ENCODE results near the gene HKDC1.
"Not testable (repeated sequence)": the region's sequence is repeated elsewhere in the genome, so short reads cannot be mapped to it uniquely, and the experiment has no call there.

The HKDC1 gene

GRCh38 chr10:69220041-69220451, at the start of gene HKDC1:
Gene HKDC1, plus strand, starts transcription at chr10:69220332. Its CDS starts 104 bp downstream, at chr10:69220436.
- Histone ChIP-seq H3K27me3 (no peaks in the 10 kb centered on the region), H3K9ac (no peak within 1 kb of the TSS), H4K20me1 (no peaks in the 10 kb centered on the region), H3K36me3 (no peaks in the 10 kb centered on the region), H3K9me3 (replicated peaks in 1 of 11) (peaks cover 0 to 2% (median 0%) of the 10 kb centered on the region in 11 experiments; a peak in 2 of 22 replicates), H3K27ac (no peak within 1 kb of the TSS), H3K4me3 (no peak within 1 kb of the TSS), H3K4me2 (no peak within 1 kb of the TSS), H3K4me1 (peaks cover 26 to 45% (median 32%) of the 10 kb centered on the region in 10 experiments)
- TF ChIP-seq Cebpa-rat (IDR thresholded peaks at IDR 0.05), result no peak

- no peaks in the 10 kb centered on the region for H3K4me1 ChIP-seq
- TF ChIP-seq Cebpa-rat (IDR thresholded peaks at IDR 0.05), result no peak
- no peak overlapping the region for H3K4me2 ChIP-seq
- H3K4me3 ChIP-seq, result no peak overlapping the region
- H3K27me3 ChIP-seq, result no peaks in the 10 kb centered on the region
- H4K20me1 ChIP-seq, result peaks cover 0 to 8% (median 0%) of the 10 kb centered on the region in 11 experiments; a peak in 2 of 22 replicates
- H3K9ac ChIP-seq, result no peak overlapping the region
- H3K9me3 ChIP-seq (replicated peaks in 1 of 11), result no peaks in the 10 kb centered on the region; a peak in 1 of 22 replicates
- H3K36me3 ChIP-seq, result peaks cover 62 to 70% (median 67%) of the 10 kb centered on the region in 11 experiments
- no peak overlapping the region for H3K27ac ChIP-seq
These were observed 47.7 kb upstream of the HKDC1 start for GRCh38 chr10:69172241-69172982.

GRCh38 chr10:69175326-69175725, 44.8 kb upstream of the HKDC1 start:
- not testable (repeated sequence) for H3K27ac ChIP-seq; H3K27me3 ChIP-seq; H3K4me1 ChIP-seq; H3K4me2 ChIP-seq; H3K9ac ChIP-seq; H3K4me3 ChIP-seq; H4K20me1 ChIP-seq; H3K9me3 ChIP-seq (replicated peaks in 1 of 11)
- peaks cover 33 to 42% (median 38%) of the 10 kb centered on the region in 11 experiments for H3K36me3 ChIP-seq

GRCh38 chr10:69176823-69177222, 43.3 kb upstream of the HKDC1 start:
- no peak for TF ChIP-seq Cebpa-rat (IDR thresholded peaks at IDR 0.05)
- Histone ChIP-seq H3K4me2 (no peak overlapping the region), H3K36me3 (peaks cover 18 to 27% (median 23%) of the 10 kb centered on the region in 11 experiments)

GRCh38 chr10:69179089-69179742, 40.9 kb upstream of the HKDC1 start:
- peak overlapping the region; percentile 91 to 98 (median 96) for H3K27ac ChIP-seq
- H3K4me1 ChIP-seq, result peaks cover 19 to 26% (median 23%) of the 10 kb centered on the region in 10 experiments
- peak overlapping the region; percentile 80 to 97 (median 88) for H3K4me2 ChIP-seq
- H3K36me3 ChIP-seq, result peaks cover 10 to 26% (median 22%) of the 10 kb centered on the region in 11 experiments
- H4K20me1 ChIP-seq, result peaks cover 0 to 35% (median 27%) of the 10 kb centered on the region in 11 experiments; a peak in 12 of 22 replicates
- peak overlapping the region; percentile 73 to 98 (median 92) for H3K4me3 ChIP-seq
- H3K9me3 ChIP-seq (replicated peaks in 1 of 11), result no peaks in the 10 kb centered on the region; a peak in 1 of 22 replicates
- peak overlapping the region; percentile 89 to 98 (median 95) for H3K9ac ChIP-seq
- no peaks in the 10 kb centered on the region for H3K27me3 ChIP-seq
- TF ChIP-seq Cebpa-rat (IDR thresholded peaks at IDR 0.05), result peak in 2 of 11 experiments; percentile 40 to 48; a peak in 2 of 22 replicates

More at GRCh38 chr10:69176823-69177222, 43.3 kb upstream of the HKDC1 start:
- peaks cover 0 to 12% (median 4%) of the 10 kb centered on the region in 11 experiments; a peak in 8 of 22 replicates for H4K20me1 ChIP-seq
- H3K9me3 ChIP-seq (replicated peaks in 1 of 11), result no peaks in the 10 kb centered on the region; a peak in 1 of 22 replicates
- H3K4me3 ChIP-seq, result no peak overlapping the region
- peaks cover 16 to 20% (median 18%) of the 10 kb centered on the region in 10 experiments for H3K4me1 ChIP-seq
- H3K27ac ChIP-seq, result no peak overlapping the region
- no peak overlapping the region for H3K9ac ChIP-seq
- H3K27me3 ChIP-seq, result no peaks in the 10 kb centered on the region

- Histone ChIP-seq H3K27me3 (no peaks in the 10 kb centered on the region), H4K20me1 (peaks cover 0 to 43% (median 33%) of the 10 kb centered on the region in 11 experiments; a peak in 16 of 22 replicates), H3K9me3 (replicated peaks in 1 of 11) (no peaks in the 10 kb centered on the region; a peak in 1 of 22 replicates), H3K4me3 (peak within 1 kb of the TSS; percentile 73 to 98 (median 92)), H3K4me2 (peak within 1 kb of the TSS; percentile 80 to 97 (median 93)), H3K27ac (peak within 1 kb of the TSS; percentile 91 to 98 (median 96)), H3K9ac (peak within 1 kb of the TSS; percentile 89 to 98 (median 95)), H3K36me3 (peaks cover 14 to 31% (median 28%) of the 10 kb centered on the region in 11 experiments), H3K4me1 (peaks cover 19 to 26% (median 23%) of the 10 kb centered on the region in 10 experiments)
- 0 out of 22 replicates have a peak, but pooled peaks of 1 of the 11 experiments have one; percentile 0 for TF ChIP-seq Cebpa-rat (IDR thresholded peaks at IDR 0.05)
These were observed 40.2 kb upstream of the HKDC1 start, which contains the start of gene SUPV3L1 for GRCh38 chr10:69179743-69180524. Gene SUPV3L1, plus strand, starts transcription at chr10:69180234. Its CDS starts 58 bp downstream, at chr10:69180292.

GRCh38 chr10:69180525-69181204, 39.5 kb upstream of the HKDC1 start:
- Histone ChIP-seq H3K4me1 (peaks cover 19 to 26% (median 23%) of the 10 kb centered on the region in 10 experiments), H3K27ac (peak overlapping the region; percentile 91 to 98 (median 96)), H3K4me3 (peak overlapping the region; percentile 73 to 98 (median 92)), H3K9me3 (replicated peaks in 1 of 11) (no peaks in the 10 kb centered on the region), H3K27me3 (no peaks in the 10 kb centered on the region), H3K9ac (peak overlapping the region; percentile 89 to 98 (median 95)), H3K36me3 (peaks cover 21 to 38% (median 35%) of the 10 kb centered on the region in 11 experiments), H3K4me2 (peak overlapping the region; percentile 80 to 97 (median 93)), H4K20me1 (peaks cover 0 to 50% (median 41%) of the 10 kb centered on the region in 11 experiments; a peak in 16 of 22 replicates)
- no peak for TF ChIP-seq Cebpa-rat (IDR thresholded peaks at IDR 0.05)

- peak overlapping the region; percentile 73 to 98 (median 92) for H3K4me3 ChIP-seq
- H4K20me1 ChIP-seq, result peaks cover 0 to 58% (median 48%) of the 10 kb centered on the region in 11 experiments; a peak in 16 of 22 replicates
- H3K9ac ChIP-seq, result peak overlapping the region; percentile 89 to 98 (median 95)
These were observed 38.7 kb upstream of the HKDC1 start for GRCh38 chr10:69181433-69181832.

More at GRCh38 chr10:69181433-69181832, 38.7 kb upstream of the HKDC1 start:
- no peaks in the 10 kb centered on the region for H3K9me3 ChIP-seq (replicated peaks in 1 of 11)
- peak overlapping the region in 9 of 11 experiments; percentile 91 to 98 (median 97); a peak in 15 of 22 replicates for H3K27ac ChIP-seq
- H3K4me2 ChIP-seq, result peak overlapping the region; percentile 80 to 97 (median 93)
- TF ChIP-seq Cebpa-rat (IDR thresholded peaks at IDR 0.05), result no peak
- peaks cover 28 to 46% (median 43%) of the 10 kb centered on the region in 11 experiments for H3K36me3 ChIP-seq
- peaks cover 19 to 26% (median 23%) of the 10 kb centered on the region in 10 experiments for H3K4me1 ChIP-seq
- H3K27me3 ChIP-seq, result no peaks in the 10 kb centered on the region
